OCI-LY7 (cell line): ENCODE measurements around the gene RPL35A. TPM values are rescaled to one million over a fixed set of nuclear protein-coding genes. Genes with fewer than 3 reads are reported as not detected.

Experiments used
- BruUV-seq: library from RNA; stranded (reverse); fragments of 400-500 nt; replicated peaks from 2 replicates; lab custom pipeline; 2021; lab: Mats Ljungman, UMichigan
- CTCF ChIA-PET: fragments of 300-600 bp; sonication (Branson Sonifier 250); formaldehyde crosslinking; loops from one replicate; lab custom pipeline; 2022; ENCODE audit warnings: antibody characterized with exemption; ENCODE audit not compliant: unreplicated experiment; lab: Charles Lee
- POLR2A ChIA-PET: fragments of 300-600 bp; sonication (Branson Sonifier 250); formaldehyde crosslinking; loops from one replicate; lab custom pipeline; 2022; ENCODE audit warnings: antibody characterized with exemption; lab: Charles Lee
- DNase-seq: peaks from one replicate; pipeline ENCODE4 v3.0.0-alpha.2; 2015; ENCODE audit warnings: low spot score
- H2AFZ ChIP-seq: fragments of 200-600 bp; sonication (generic), shearing (Covaris generic); 2 replicates; pipeline ENCODE4 v1.6.1; 2014; ENCODE audit warnings: mild to moderate bottlenecking, antibody characterized with exemption, low read length, moderate library complexity
- H3K27ac ChIP-seq: fragments of 200-600 bp; sonication (generic); 2 replicates; pipeline ENCODE4 v1.5.1; 2014; ENCODE audit warnings: mixed run types, low read depth, mild to moderate bottlenecking, moderate library complexity, low read length, inconsistent platforms; ENCODE audit not compliant: poor library complexity, severe bottlenecking
- H3K36me3 ChIP-seq: fragments of 200-600 bp; sonication (generic); 2 replicates; pipeline ENCODE4 v1.6.1; 2014; ENCODE audit warnings: mild to moderate bottlenecking, antibody characterized with exemption, low read length, moderate library complexity, mixed read lengths; ENCODE audit not compliant: insufficient read depth
- H3K4me1 ChIP-seq: fragments of 200-600 bp; sonication (generic); 2 replicates; pipeline ENCODE4 v1.5.1; 2014; ENCODE audit warnings: mild to moderate bottlenecking, low read length; ENCODE audit not compliant: insufficient read depth, poor library complexity, severe bottlenecking
- H3K4me2 ChIP-seq: fragments of 200-600 bp; sonication (generic); 2 replicates; pipeline ENCODE4 v1.6.1; 2014; ENCODE audit warnings: mild to moderate bottlenecking, low read length
- H3K4me3 ChIP-seq: fragments of 200-600 bp; sonication (generic); 2 replicates; pipeline ENCODE4 v1.5.1; 2014; ENCODE audit warnings: mild to moderate bottlenecking, low read depth, low read length; ENCODE audit not compliant: poor library complexity, severe bottlenecking
- H3K79me2 ChIP-seq: fragments of 200-600 bp; sonication (generic); 2 replicates; pipeline ENCODE4 v1.6.1; 2016; ENCODE audit warnings: low read depth, mild to moderate bottlenecking, low read length, moderate library complexity, mixed read lengths; ENCODE audit not compliant: insufficient read depth
- H3K9me2 ChIP-seq: fragments of 200-600 bp; sonication (generic); 2 replicates; pipeline ENCODE4 v1.6.1; 2016; ENCODE audit warnings: mild to moderate bottlenecking, low read length, mixed read lengths; ENCODE audit not compliant: insufficient read depth
- H3K9me3 ChIP-seq: fragments of 200-600 bp; sonication (generic); 2 replicates; pipeline ENCODE4 v1.6.1; 2014; ENCODE audit warnings: mild to moderate bottlenecking, mixed run types, low read length, mixed read lengths
- H4K20me1 ChIP-seq: fragments of 200-600 bp; sonication (generic); 2 replicates; pipeline ENCODE4 v1.6.1; 2014; ENCODE audit warnings: mild to moderate bottlenecking, antibody characterized with exemption, low read length, moderate library complexity, mixed read lengths; ENCODE audit not compliant: insufficient read depth
- CTCF ChIP-seq: fragments of 200-600 bp; sonication (generic); conservative IDR thresholded peaks from 2 replicates; pipeline ENCODE4 v1.5.1; 2014; ENCODE audit warnings: mild to moderate bottlenecking, antibody characterized with exemption, low read length, moderate library complexity, mixed read lengths
- EZH2phosphoT487 ChIP-seq: fragments of 200-600 bp; sonication (generic); IDR thresholded peaks from 2 replicates; pipeline ENCODE4 v1.6.1; 2018; ENCODE audit warnings: low read depth, borderline replicate concordance, mild to moderate bottlenecking, mixed run types, antibody characterized with exemption, low read length, moderate library complexity, mixed read lengths
- intact Hi-C: fragments of 100-400 bp; cut with micrococcal nuclease; formaldehyde crosslinking; loops from one replicate; pipeline ENCODE4 v1.10.0; 2022; ENCODE audit not compliant: unreplicated experiment
- total RNA-seq, 2 experiments: library from RNA; depleted of rRNA in 1 of 2; stranded (reverse); fragments of >200 nt in 1 of 2; shearing (Covaris generic) in 1 of 2; gene quantifications; 2 replicates each; pipeline ENCODE4 v1.2.3, GENCODE V29; 2014 to 2022

Gene RPL35A
- total RNA-seq, 2 experiments from 2014 or later = 846 to 1,184 TPM

- H3K27ac ChIP-seq = peak overlapping the region; percentile 57
- peak overlapping the region; percentile 77 for H3K4me2 ChIP-seq
- peaks cover 55% of the 10 kb centered on the region for H3K36me3 ChIP-seq
- ChIA-PET POLR2A (interaction anchor here (0.7 to 1.3 kb wide), 4 partner anchors 8 to 358 kb away, joined by 3 to 4 read pairs (median 4); no protein-coding TSS in a partner anchor), CTCF (interaction anchor here (0.5 kb wide), 1 partner anchor 382 kb away, joined by 3 read pairs; no protein-coding TSS in a partner anchor)
- intact Hi-C loops = no loop called here
- no peak for TF ChIP-seq EZH2phosphoT487
- no peak for TF ChIP-seq CTCF
- no peak overlapping the region; the same call in 1 of the 2 replicates for H2AFZ ChIP-seq
- peaks cover 39% of the 10 kb centered on the region for H3K4me1 ChIP-seq
- H3K4me3 ChIP-seq = peak overlapping the region; percentile 84
- peaks cover 31% of the 10 kb centered on the region for H4K20me1 ChIP-seq
- DNase-seq = no peak
- no peaks in the 10 kb centered on the region for H3K9me2 ChIP-seq
- H3K9me3 ChIP-seq = no peaks in the 10 kb centered on the region
- no TSS peak for BruUV-seq
- H3K79me2 ChIP-seq = peaks cover 50% of the 10 kb centered on the region
Observed at GRCh38 chr3:197950677-197951061, 679 bp downstream of the RPL35A start.

- intact Hi-C loops = no loop called here
- H3K4me3 ChIP-seq = peak overlapping the region; percentile 84
Observed at GRCh38 chr3:197951392-197951990, 1.5 kb downstream of the RPL35A start.

More at GRCh38 chr3:197951392-197951990, 1.5 kb downstream of the RPL35A start:
- H3K9me3 ChIP-seq = no peaks in the 10 kb centered on the region
- H3K36me3 ChIP-seq = peaks cover 63% of the 10 kb centered on the region
- BruUV-seq = no TSS peak
- no peak overlapping the region for H3K27ac ChIP-seq
- peaks cover 39% of the 10 kb centered on the region for H3K4me1 ChIP-seq
- peaks cover 31% of the 10 kb centered on the region for H4K20me1 ChIP-seq
- peak overlapping the region; percentile 77 for H3K4me2 ChIP-seq
- CTCF ChIA-PET = no interaction called here
- H2AFZ ChIP-seq = no peak overlapping the region
- TF ChIP-seq CTCF (no peak), EZH2phosphoT487 (no peak)
- peaks cover 50% of the 10 kb centered on the region for H3K79me2 ChIP-seq
- POLR2A ChIA-PET = interaction anchor here (0.8 to 1.3 kb wide), 2 partner anchors 14 to 23 kb away, joined by 3 read pairs; no protein-coding TSS in a partner anchor
- no peak for DNase-seq
- H3K9me2 ChIP-seq = no peaks in the 10 kb centered on the region
